GM12801 (cell line): Measurements from ENCODE around the gene SLC22A12.

Source experiments
- CTCF ChIP-seq: IDR thresholded peaks from one replicate; pipeline ENCODE4 v1.5.1; 2011; ENCODE audit warnings: control low read depth; ENCODE audit not compliant: insufficient read length; ENCODE audit errors: extremely low read depth

The SLC22A12 gene

GRCh38 chr11:64628596-64628995 lies 37.6 kb downstream of the SLC22A12 start:
- no peak for TF ChIP-seq CTCF

GRCh38 chr11:64629103-64629502 lies 38.1 kb downstream of the SLC22A12 start:
- TF ChIP-seq CTCF: no peak

GRCh38 chr11:64629796-64630562 lies 39.0 kb downstream of the SLC22A12 start:
- TF ChIP-seq CTCF: no peak

- TF ChIP-seq CTCF: no peak
These were observed 40.7 kb downstream of the SLC22A12 start for GRCh38 chr11:64631675-64632074.

GRCh38 chr11:64632237-64632636 lies 41.2 kb downstream of the SLC22A12 start:
- TF ChIP-seq CTCF: no peak

- TF ChIP-seq CTCF: no peak
These were observed 41.6 kb downstream of the SLC22A12 start for GRCh38 chr11:64632654-64633053.

- TF ChIP-seq CTCF: no peak
These were observed 42.6 kb downstream of the SLC22A12 start for GRCh38 chr11:64633555-64634159.
